NOMO-1 (cell line): Measurements from ENCODE around the gene ESYT2.

Experiments used
- DNase-seq, 2 experiments: peaks; one replicate each; lab custom pipeline; 2025; ENCODE audit not compliant: unreplicated experiment in 2 of 2; lab: John Stamatoyannopoulos, UW

The ESYT2 gene

DNA sequence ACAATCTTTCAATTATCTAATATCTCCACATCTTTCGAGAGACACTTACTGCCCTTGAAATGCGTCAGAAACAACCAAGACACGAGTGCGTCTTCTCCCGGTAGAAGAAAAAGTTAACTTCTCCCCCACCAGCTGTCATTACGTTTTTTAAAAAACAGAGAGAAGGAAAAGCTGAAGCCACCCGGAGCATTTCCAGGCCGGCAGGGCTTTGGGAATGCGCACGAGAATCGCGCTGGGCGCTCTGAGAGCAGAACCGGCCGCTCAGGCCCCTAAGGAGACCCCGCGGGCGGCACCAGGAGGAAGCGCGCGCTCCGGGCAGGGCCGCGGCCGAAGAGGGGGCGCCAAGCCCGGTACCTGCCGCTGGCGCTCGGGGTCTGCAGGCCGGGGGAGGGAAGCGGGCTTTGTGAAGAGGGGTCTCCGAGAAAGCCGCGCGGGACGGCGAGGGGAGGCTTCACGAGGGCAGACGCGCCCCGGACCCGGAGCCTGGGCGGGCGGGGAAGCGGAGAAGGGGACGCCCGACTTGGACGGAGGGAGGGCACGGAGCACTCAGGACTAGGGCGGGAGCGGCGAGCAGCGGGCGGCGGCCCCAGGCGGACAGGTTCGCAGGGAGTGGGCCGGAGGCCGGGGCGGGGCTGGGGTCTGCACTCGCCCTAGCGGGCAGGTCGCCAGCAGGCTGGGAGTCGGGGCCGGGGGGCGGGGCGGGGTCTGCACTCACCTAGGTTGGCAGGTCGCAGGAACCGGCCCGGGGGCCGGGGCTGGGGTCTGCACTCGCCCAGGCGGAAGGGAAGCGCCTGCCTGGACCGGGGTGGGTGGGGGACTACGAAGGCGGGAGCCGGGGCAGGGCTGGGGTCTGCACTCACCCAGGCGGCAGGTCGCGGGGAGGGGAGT, 932 bp downstream of the ESYT2 start:
- no peak for DNase-seq

DNA sequence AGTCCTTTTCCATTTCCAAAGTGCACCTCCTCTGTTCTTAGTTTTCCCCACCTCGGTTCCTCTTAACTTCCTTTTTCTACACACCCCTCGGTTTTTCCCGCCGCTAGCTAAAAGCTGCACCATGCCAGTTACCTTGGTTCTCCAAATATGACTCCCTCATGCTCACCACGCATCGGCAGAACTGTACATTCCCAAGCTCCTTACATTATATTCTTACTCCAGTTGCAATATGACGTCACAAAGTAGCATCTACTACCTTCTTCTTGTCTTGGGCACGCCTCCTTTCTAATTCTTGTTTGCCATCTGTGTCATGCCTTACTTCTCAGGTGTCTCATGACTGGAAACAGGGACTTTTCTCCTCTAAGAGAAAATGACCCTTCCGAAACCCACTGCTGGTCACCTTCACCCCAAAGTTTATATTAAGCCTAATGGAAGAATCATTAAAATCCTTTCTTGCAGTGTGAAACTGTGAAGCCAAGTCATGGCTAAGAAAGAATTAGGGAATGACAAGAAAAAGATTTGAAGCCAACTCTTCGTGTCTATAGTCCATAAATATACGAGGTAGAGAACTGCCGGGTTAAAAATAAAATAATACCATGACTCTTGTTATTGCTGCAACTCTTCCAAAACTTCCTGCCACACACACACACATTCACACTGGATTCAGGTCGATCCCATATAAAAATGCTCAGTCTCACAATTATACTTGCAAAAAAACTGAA, 1.7 kb downstream of the ESYT2 start:
- DNase-seq = peak in 1 of 2 experiments; percentile 37

DNA sequence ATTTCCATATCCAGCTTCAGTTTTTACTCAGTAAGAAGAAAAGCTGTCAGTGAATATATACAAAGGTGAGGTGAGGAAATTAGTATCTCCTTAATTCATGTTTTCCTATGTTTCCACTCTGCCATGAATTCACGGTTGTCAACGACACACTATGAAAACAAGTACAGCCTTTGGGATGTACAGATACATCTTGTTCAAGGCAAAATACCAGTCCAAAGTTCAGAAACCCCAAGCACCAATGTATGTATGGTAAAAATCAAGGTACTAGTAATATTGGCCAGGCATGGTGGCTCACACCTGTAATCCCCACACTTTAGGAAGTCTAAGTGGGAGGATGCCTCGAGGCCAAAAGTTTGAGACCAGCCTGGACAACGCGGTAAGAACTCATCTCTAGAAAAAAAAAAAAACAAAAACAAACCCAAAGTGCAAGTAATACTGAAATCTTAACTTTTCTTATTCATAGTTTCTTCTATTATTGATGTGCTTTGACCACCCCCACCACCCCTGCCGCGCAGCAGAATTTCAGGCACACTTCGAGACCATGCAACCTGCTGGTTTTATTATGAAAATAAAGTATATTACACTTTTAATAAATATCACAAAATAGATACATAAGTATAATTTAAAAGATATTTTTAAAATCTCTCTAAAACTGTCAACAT, 3.5 kb downstream of the ESYT2 start:
- DNase-seq = no peak

DNA sequence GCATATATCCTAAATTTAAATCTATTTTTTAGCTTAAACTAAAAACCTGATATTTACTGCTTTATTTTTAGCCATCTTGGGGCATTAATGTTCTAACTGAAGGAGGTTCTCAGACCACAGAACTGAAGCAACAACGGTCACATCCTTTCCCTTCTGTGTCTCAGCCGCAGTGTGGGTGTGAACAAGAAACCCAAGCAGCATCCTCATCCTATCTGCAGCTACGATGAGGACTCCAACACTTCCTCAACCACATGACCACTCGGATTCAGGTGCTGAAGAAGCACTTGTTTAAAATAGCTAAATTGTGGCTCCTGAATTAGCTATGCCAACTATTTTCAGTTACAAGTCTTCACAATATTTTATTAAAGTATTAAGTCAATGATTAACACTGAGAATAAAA, 5.3 kb downstream of the ESYT2 start:
- peak; percentile 46 to 82 for DNase-seq

DNA sequence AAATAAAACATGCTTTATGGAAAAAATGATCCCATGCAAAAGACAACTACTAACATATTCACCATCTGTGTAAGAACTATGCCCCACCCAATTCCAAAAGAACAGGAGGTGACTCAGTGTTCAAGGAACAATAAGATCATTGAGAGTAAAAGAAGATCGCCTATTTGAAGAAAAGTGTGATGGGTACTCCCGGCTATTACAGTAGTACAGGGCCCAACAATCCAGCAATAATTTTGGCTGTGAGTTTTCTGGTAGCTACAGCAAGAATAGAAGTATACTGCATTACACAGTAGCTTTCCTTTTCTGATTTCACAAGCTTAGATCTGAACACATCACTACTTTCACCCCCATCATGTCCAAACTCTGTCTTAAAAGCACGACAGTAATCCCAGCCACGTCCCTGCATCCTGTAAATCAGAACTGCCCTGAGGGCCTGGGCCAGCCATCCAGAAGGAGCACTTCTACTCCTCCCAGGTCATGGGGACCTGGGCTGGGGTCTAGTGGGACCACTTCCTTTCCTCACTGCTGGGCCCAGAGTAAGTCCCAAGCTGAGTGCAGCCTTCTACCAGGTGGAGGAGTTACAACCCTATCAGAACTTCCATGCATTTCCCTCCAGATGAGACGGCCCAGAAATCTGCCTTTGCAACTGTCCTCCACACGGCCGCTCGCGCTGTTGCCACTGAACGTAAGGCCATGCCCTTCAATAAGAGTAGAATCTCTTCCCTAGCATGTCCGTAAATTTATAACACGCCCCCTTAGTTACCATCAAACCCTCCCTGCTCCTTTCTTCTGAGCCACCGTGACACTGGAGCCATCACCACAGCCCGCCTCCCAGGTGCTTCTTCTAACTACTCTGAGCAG, 7.9 kb downstream of the ESYT2 start:
- no peak for DNase-seq

DNA sequence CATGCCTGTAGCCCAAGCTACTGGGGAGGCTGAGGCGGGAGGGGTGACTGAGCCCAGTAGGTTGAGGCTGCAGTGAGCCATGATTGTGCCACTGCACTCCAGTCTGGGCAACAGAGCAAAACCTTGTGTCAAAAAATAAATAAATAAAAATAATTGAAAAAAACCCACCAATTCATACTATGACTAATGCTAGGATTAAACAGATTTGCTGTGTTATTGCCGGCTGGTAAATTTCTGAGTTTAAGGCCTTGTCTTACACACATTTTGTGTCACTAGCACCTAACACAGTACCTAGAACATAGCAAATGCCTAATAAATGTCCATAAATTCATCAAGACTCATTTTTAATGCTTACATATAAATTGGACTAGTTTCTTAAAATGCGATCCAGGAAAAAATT, 8.7 kb downstream of the ESYT2 start:
- no peak for DNase-seq

DNA sequence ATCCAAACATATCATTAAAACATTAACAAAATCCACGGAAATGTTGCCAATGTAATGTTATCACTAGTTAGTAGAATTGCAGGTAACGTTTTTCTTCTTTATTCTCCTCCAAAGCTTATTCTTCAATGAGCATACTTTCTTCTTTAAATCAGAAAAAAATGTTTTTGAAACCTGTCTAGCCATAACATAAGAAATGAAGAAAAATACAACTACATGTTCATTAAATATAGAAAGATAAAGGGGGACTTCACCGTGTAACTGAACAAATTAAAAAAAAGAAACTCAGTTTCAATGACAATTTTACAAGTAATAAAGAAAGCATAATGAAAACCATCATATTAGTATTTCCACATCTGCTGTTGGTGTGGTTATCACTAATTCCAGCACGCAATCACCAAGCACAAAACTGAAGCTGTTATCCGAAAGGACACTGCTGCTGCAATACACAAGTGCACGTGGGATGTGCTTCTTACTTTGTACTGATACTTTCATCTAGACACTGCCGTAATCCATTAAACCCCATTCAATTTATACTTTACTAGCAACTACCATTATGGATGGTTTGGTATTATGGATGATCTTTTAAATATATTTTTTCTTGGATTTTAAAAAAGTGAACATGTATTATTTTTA, 9.6 kb downstream of the ESYT2 start:
- peak in 1 of 2 experiments; percentile 6 for DNase-seq

DNA sequence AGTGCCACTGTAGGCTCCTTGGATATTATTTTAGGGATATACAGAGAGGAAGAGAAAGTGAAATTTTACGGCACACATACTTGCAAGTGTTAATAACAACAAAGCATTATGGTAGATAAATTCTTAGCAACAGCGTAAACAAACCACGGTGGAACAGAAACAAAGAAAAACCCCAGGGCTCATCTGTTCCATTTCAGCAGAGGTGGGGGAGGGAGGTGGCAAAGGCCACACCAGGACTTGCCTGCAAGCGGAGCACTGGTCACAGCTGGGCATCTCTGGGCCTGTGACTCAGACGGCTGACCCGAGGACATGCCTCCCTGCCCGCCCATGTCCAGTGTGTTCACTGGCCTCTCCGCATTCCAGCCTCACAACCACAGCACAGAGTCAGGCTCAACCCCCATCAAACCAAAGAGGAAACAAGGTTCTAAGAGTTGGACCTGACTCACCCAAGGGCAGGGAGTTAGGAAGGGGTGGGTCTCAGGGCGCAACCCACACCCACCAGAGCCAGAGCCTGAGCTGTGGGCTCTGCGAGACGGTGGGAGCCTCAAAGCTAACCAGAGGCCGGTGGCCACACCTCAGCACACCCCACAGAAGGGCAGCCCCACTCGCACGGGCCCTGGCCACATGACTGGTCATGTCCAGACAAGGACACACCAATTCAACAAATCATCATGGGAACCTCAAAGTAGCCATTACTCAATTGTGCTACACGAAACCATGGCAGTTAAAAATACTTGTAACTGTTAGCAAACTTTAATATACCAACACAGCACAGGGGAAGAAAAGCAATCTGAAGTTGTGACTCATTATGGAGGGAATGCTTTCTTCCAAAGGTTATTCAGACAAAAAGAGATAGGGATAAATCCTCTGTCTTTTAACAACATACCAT, 10.7 kb downstream of the ESYT2 start:
- DNase-seq = peak; percentile 68 to 72

DNA sequence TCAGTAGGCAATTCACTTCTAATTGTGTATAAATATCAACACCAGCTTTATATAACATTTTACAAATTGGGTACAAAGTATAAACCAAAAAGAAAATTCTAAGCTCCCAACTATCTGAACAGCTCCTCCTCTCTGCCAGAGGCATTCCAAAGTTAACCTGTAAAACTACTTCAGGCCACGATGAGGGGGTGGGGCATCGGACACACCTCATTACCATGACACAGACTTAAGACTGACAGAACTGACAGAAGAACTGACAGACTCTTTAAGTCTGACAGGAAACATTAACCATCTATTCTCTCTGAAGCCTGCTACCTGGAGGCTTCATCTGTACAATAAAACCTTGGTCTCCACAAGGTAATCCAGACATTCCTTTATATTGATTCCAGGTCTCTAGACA, 12.3 kb downstream of the ESYT2 start:
- no peak for DNase-seq

DNA sequence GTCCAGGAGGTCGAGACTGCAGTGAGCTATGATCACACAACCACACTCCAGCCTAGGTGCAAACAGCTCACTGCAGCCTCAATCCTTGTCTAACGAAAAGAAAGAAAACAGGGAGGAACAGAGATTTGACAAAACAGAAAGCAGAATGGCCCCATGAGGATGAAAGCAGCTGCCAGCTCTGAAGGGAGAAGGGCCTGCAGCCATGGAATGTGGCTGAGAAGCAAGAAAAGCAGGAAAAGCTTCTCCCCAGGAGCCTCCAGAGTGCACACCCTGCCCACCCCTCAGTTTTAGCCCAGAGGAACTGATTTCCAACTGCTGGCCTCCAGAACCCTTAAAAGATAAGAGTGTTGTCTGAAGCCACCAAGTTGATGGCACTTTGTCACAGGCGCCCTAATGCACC, 13.0 kb downstream of the ESYT2 start:
- no peak for DNase-seq

DNA sequence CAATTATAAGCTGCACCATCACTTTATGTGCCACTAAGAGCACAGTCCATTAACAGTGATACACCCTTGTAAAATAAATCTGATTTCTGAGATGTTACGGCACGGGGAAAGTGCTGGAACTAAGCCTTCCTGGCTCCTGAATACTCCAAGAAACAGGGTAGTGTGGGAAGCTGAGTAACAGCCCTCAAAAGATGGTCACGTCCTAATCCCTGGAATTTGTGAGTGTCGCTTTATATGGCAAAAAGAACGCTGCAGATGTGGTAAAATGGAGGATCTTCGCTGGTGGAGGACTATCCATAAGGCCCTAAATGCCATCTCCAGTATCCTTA, 13.5 kb downstream of the ESYT2 start:
- DNase-seq = no peak

DNA sequence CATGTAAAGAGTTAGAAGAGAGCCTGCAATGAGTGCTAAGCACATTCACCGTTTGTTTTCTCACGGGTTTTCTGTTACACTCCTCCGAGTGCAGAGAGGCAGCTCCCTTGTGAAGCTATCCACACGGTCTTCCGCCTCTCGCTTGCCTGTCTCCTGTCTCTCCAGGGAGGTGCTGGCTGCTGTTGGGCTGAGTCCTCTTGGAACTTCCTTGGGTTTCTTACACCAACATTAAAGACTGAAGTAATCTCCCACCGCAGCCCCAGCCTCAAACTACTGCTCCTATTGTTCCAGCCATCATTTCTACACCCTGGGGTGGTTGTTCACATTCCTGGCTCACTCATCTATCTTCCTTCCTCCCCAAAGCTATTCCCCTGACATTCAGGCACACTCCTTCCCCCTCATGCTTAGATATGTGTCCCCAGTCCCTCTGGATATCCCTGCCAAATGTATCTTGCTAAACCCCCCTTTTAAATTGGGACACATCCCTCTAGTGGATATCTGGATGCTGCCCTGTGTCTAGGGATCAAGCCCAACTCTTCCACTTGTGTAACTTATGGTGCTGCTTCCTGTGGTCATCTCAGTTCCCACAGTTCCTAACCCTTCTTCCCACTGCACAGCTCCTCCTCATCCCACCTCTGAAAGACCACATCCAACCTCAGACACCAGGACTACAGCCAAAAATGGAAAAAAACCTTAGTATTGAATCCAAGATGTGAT, 14.1 kb downstream of the ESYT2 start:
- no peak for DNase-seq

DNA sequence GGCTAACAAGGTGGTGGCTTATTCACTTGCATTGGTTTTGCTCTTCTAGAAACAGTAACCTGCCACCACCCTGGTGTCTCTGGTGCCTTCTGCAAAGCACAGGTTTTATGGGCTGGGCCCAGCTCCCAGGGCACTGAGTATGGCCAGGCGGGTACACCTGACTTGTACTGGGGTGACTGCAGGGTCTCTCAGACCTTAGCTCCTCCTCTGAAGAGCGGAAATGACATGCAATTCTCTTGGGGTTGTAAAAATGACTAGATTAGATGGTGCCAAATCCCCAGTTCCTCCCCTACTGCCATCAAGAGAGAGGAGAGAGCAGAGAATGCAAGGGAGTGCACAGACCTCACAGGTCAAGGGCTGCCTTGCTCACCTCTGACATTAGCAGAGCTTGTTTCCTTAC, 14.7 kb downstream of the ESYT2 start:
- DNase-seq = peak in 1 of 2 experiments; percentile 42

DNA sequence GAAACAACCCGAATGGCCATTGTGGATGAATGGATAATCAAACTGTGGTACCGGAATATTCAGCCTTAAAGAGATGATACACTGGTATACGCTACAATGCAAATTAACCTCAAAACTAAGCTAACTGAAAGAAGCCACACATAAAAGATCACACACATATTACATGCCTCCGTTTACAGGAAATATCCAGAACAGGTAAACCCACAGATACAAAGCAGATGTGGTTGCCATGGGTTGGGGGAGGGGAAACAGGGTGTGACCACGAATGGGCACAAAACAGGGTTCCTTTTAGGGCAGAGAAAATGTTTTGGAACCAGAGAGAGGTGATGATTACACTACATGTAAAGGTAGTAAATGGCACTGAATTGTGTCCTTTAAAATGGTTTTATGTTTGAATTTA, 16.6 kb downstream of the ESYT2 start:
- no peak for DNase-seq

DNA sequence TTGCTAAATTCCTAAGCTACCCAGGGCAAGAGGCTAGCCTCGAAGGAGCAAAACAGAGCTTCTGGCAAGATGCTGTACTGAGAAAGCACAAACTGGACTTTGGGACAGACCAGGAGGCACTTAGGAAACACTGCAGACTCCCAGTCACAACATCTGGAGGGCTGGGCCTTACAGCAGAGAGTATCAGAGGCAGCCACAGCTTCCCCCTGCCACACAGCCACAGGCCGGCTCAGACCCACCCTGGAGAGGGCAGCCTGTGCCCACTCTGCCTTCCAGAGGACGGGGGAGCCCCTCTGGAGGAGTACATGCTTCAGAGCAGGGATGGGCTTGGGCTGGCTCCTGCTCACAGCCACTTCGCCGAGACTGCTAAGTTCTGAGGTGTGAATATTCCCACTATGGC, 17.4 kb downstream of the ESYT2 start:
- no peak for DNase-seq

DNA sequence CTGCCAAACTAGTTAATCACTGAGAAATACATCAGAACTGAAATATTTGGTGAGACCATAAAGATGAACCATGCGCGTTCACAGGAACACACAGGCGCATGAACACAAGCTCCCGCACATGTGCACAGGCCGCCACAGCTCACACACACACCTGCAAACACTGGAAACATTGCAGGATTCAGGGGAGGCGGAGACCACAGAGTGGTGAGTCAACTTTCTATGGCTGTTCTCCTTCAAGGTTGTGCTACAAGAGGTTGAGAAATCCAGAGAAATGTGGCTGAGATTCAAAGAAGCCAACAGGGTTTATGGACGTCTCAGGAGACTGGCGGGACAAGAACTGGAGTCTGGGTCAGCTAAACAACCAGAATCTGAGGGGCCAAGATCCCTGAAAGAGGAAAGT, 17.8 kb downstream of the ESYT2 start:
- peak in 1 of 2 experiments; percentile 20 for DNase-seq

DNA sequence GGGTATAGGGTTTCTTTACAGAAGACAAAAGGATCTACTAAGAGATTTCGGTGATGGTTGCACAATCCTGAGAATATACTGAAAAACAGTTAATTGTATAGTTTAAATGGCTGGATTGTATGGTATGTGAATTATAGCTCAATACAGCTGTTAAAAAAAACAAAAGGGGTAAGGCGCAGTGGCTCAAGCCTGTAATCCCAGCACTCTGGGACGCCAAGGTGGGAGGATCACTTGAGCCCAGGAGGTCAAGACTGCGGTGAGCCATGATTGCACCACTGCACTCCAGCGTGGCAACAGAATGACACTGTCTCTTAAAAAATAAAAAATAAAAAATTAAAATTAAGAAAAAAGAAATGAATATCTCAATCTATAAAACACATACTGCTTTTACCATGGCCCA, 18.5 kb downstream of the ESYT2 start:
- DNase-seq = no peak

DNA sequence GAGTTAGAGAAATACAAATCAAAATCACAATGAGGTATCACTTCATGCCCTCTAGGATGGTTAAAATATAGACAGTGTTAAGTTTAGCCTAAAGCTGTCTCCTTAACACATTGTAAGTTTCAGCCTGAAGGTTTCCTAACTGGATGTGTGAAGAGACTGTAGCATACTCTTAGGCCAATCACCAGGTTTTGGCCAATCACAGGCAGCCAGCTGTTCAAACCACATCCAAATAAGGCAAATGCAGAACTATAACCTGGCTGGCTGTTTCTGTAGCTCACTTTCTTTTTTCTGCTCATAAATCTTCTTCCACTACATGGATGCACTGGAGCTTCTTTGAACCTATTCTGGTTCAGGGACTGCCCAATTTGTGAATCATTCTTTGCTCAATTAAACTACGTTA, 19.7 kb downstream of the ESYT2 start:
- DNase-seq = peak; percentile 30 to 70

DNA sequence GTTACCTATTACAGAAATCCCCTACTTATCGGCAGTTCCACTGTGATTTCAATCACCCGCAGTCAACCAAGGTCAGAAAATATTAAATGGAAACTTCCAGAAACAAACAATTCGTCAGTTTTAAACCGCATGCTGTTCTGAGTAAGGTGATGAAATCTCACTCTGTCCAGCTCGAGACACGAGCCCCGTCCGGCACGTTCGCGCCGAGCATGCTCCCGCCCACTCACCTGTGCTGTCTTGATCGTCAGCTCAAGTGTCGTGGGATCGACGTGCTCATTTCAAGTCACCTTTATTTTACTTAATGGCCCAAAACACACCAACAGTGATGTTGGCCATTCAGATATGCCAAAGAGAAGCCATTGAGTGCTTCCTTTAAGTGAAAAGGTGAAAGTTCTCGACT, 21.2 kb downstream of the ESYT2 start:
- DNase-seq = no peak
